SU-DHL-6 (cell line): Measurements from ENCODE around the gene ABCA3.

ENCODE experiments used
- H2AFZ ChIP-seq: fragments of 200-600 bp; sonication (generic); 2 replicates; pipeline ENCODE4 v1.6.1; 2014; ENCODE audit warnings: low read depth, mild to moderate bottlenecking, moderate library complexity, mixed read lengths, antibody characterized with exemption, low read length; ENCODE audit not compliant: severe bottlenecking
- H3F3A ChIP-seq: fragments of 200-600 bp; shearing (Covaris generic); 2 replicates; pipeline ENCODE4 v1.6.0; 2016; ENCODE audit warnings: antibody characterized with exemption, mild to moderate bottlenecking; ENCODE audit not compliant: insufficient read depth
- H3K27ac ChIP-seq: fragments of 200-600 bp; sonication (generic); 2 replicates; pipeline ENCODE4 v1.5.1; 2016; ENCODE audit warnings: low read depth, mild to moderate bottlenecking, low read length, moderate library complexity, mixed read lengths
- H3K27me3 ChIP-seq: fragments of 200-600 bp; sonication (generic), shearing (Covaris generic); 2 replicates; pipeline ENCODE4 v1.6.0; 2014; ENCODE audit warnings: mild to moderate bottlenecking, low read length
- H3K36me3 ChIP-seq: fragments of 200-600 bp; sonication (generic); 2 replicates; pipeline ENCODE4 v1.6.1; 2014; ENCODE audit warnings: mild to moderate bottlenecking, low read length, mixed read lengths
- H3K4me2 ChIP-seq: fragments of 300-600, 200-600 bp; shearing (Covaris generic), sonication (generic); 2 replicates; pipeline ENCODE4 v1.6.0; 2014; ENCODE audit warnings: low read length, low read depth, mild to moderate bottlenecking; ENCODE audit not compliant: poor library complexity, severe bottlenecking
- H3K4me3 ChIP-seq: fragments of 200-600 bp; sonication (generic); 2 replicates; pipeline ENCODE4 v1.5.1; 2014; ENCODE audit warnings: antibody characterized with exemption, low read length, mild to moderate bottlenecking, mixed read lengths; ENCODE audit not compliant: insufficient read depth, poor library complexity, severe bottlenecking
- H3K79me2 ChIP-seq: fragments of 200-600 bp; sonication (generic); 2 replicates; pipeline ENCODE4 v1.6.1; 2014; ENCODE audit warnings: mild to moderate bottlenecking, low read length, moderate library complexity; ENCODE audit not compliant: insufficient read depth
- H3K9ac ChIP-seq: fragments of 200-600 bp; sonication (generic); 2 replicates; pipeline ENCODE4 v1.7.0; 2014; ENCODE audit warnings: mild to moderate bottlenecking, low read length
- H3K9me2 ChIP-seq: fragments of 200-600 bp; sonication (generic); replicated peaks from 2 replicates; pipeline ENCODE4 v1.6.1; 2014; ENCODE audit warnings: low read length; ENCODE audit not compliant: insufficient read depth
- H3K9me3 ChIP-seq: fragments of 200-600 bp; sonication (generic); 2 replicates; pipeline ENCODE4 v1.6.1; 2014; ENCODE audit warnings: low read length, mixed read lengths; ENCODE audit not compliant: insufficient read depth
- H4K20me1 ChIP-seq: fragments of 200-600 bp; sonication (generic); 2 replicates; pipeline ENCODE4 v1.6.1; 2014; ENCODE audit warnings: low read depth, mild to moderate bottlenecking, antibody characterized with exemption, low read length, moderate library complexity, mixed read lengths
- EZH2phosphoT487 ChIP-seq: fragments of 200-600 bp; sonication (generic), shearing (Covaris generic); conservative IDR thresholded peaks from 2 replicates; pipeline ENCODE4 v1.6.1; 2018; ENCODE audit warnings: mild to moderate bottlenecking, antibody characterized with exemption, low read length, moderate library complexity, mixed read lengths
- TF ChIP-seq, protein P1 (sequence below): fragments of 200-600 bp; sonication (generic); IDR thresholded peaks from one replicate; pipeline ENCODE4 v1.5.1; 2017; ENCODE audit warnings: antibody characterized with exemption, mild to moderate bottlenecking, low read length, moderate library complexity; ENCODE audit not compliant: insufficient read depth, poor library complexity, severe bottlenecking

The ABCA3 gene

GRCh38 chr16:2324296-2324859 lies 16.1 kb downstream of the ABCA3 start:
- no peaks in the 10 kb centered on the region for H4K20me1 ChIP-seq
- no peak overlapping the region for H2AFZ ChIP-seq
- H3K9me2 ChIP-seq = no peaks in the 10 kb centered on the region
- TF ChIP-seq, protein P1, sequence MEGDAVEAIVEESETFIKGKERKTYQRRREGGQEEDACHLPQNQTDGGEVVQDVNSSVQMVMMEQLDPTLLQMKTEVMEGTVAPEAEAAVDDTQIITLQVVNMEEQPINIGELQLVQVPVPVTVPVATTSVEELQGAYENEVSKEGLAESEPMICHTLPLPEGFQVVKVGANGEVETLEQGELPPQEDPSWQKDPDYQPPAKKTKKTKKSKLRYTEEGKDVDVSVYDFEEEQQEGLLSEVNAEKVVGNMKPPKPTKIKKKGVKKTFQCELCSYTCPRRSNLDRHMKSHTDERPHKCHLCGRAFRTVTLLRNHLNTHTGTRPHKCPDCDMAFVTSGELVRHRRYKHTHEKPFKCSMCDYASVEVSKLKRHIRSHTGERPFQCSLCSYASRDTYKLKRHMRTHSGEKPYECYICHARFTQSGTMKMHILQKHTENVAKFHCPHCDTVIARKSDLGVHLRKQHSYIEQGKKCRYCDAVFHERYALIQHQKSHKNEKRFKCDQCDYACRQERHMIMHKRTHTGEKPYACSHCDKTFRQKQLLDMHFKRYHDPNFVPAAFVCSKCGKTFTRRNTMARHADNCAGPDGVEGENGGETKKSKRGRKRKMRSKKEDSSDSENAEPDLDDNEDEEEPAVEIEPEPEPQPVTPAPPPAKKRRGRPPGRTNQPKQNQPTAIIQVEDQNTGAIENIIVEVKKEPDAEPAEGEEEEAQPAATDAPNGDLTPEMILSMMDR = no peak
- TF ChIP-seq EZH2phosphoT487 = no peak
- H3K9ac ChIP-seq = no peak overlapping the region
- H3K4me2 ChIP-seq = no peak overlapping the region
- H3K36me3 ChIP-seq = no peaks in the 10 kb centered on the region
- no peak overlapping the region for H3K4me3 ChIP-seq
- no peaks in the 10 kb centered on the region for H3K9me3 ChIP-seq
- no peak overlapping the region for H3K27ac ChIP-seq
- no peaks in the 10 kb centered on the region for H3K27me3 ChIP-seq
- H3F3A ChIP-seq = no peaks in the 10 kb centered on the region
- no peaks in the 10 kb centered on the region for H3K79me2 ChIP-seq

DNA sequence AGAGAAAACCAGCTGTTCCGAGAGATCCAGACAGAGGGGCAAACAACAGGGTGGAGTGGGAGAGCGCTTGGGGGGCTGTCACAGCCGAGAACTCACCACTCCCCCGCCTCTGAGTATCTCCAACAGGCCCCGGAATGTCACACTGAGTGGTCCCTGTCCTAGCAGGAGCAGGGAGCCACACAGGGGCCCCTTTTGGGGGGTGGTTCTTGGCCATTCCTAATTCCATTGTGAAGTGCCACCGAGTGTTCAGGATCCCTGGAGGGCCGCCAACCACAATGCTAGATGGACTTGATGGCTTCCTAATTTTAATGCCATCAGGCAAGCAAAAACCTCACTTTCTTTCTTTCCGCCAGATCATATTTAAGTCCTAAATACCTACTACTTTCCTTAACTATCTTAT lies 16.8 kb downstream of the ABCA3 start:
- Histone ChIP-seq H2AFZ (no peak overlapping the region), H3K4me3 (no peak overlapping the region), H3K27me3 (no peaks in the 10 kb centered on the region), H3K79me2 (no peaks in the 10 kb centered on the region), H3K36me3 (no peaks in the 10 kb centered on the region), H3K9ac (no peak overlapping the region), H3K9me3 (no peaks in the 10 kb centered on the region), H3F3A (no peaks in the 10 kb centered on the region), H4K20me1 (no peaks in the 10 kb centered on the region), H3K27ac (no peak overlapping the region), H3K9me2 (no peaks in the 10 kb centered on the region), H3K4me2 (no peak overlapping the region)
- no peak for TF ChIP-seq EZH2phosphoT487
- TF ChIP-seq, protein P1 = no peak

- Histone ChIP-seq H3K27me3 (no peaks in the 10 kb centered on the region), H3K36me3 (no peaks in the 10 kb centered on the region), H3K4me3 (no peak overlapping the region), H3K4me2 (no peak overlapping the region), H3F3A (no peaks in the 10 kb centered on the region), H3K79me2 (no peaks in the 10 kb centered on the region), H3K27ac (no peak overlapping the region), H3K9me2 (no peaks in the 10 kb centered on the region), H3K9me3 (no peaks in the 10 kb centered on the region), H2AFZ (no peak overlapping the region), H3K9ac (no peak overlapping the region), H4K20me1 (no peaks in the 10 kb centered on the region)
- TF ChIP-seq, protein P1 = no peak
- TF ChIP-seq EZH2phosphoT487 = no peak
Measured at GRCh38 chr16:2319606-2320005, 20.9 kb downstream of the ABCA3 start.
